NCI-H1048 (cell line): ENCODE measurements around the gene IFT20.

Experiments used
- DNase-seq: peaks from one replicate; lab custom pipeline; 2025; lab: John Stamatoyannopoulos, UW

IFT20 gene

DNA sequence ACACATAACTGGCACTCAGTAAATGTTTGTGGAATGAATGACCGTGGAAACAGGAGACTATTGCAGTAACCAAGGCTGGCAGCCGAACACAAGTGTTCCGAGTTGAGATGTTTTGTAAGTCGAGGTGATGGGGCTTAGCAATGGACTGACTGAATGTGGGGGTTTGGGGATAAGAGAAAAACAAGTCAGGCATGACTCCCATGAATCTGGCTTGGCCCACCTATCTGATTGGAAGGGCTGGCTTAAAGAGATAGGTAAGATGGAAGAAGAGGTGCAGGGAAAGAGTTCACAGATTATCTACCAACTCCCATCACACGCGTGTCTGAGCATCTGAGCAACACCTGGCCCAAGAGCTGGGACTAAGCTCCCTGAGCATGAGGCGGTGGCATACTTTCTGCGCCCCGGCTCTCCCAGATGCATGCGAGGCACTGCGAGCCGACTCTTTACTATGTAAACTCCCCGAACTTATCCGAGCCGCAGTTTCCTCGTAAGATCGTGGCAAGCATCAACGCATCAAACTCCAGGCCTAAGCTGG lies 539 bp downstream of the IFT20 start:
- DNase-seq = no peak

DNA sequence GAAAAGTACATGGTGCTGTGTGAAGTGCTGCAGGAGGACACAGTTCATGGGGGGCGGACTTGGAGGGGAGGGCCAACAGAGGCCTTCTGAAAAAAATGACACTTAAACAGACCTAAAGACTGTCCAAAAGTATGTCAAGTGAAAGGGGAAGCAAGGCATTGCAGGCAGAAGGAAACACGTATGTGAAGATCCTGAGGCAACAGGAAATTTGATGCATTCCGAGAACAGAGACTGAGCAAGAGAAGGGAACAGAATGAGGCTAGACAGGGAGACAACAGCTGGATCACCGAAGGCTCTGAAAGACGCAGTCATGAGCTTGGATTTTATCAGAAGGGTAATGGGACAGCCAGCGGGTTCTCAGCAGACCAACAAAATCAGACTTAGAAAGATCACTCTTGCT lies 1.1 kb downstream of the IFT20 start:
- no peak for DNase-seq

DNA sequence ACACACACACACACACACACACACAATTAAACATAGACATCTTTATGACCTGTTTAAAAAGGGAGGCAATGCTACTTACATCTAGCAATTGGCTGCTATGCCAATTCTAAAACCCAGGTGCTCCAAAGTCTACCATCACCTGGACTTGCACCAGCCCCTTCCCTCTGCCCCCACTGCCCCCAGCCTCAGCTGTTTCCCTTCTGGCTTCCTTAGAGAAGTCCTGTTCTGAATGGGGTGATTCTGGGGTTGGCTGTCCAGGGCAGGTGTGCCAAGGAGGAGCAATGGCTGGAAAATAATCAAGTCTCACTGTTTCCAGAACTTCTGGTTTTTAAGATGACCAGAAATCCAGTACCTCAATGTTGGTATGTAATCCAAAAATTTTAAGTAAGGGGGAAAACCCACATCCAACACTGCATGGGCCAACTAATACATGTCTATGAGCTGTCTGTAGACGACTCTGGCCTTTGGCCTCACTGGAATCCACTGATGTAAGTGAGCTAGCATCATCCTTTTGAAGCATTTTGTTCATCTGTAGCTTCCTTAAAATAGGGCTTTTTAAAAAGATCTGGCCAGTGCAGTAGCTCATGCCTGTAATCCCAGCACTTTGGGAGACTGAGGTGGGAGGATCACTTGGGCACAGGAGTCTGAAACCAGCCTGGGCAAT lies 2.1 kb downstream of the IFT20 start:
- no peak for DNase-seq

DNA sequence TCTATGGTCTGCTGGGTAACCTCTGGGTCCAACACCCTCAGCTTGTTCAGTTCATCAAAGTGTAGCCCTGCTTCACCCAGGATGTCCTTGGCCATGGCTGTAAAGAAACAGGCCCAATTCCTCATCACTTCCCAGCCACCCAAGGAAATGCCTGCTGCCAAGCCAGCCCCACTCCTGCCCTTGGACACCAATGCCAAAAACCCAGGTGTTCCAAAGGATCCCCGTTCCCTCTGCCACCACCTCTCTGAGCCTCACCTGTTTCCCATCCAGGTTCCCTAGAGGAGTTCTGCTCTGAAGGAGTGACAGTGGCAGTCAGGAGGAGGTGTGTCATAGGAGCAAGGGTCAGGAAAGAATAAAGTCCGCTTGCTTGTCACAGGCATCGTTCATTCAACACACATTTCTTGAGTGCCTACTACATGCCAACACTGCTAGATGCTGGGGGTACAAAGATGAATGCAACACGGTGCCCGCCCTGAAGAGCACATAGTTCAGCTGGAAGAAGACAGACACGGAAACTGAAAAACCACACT lies 3.3 kb downstream of the IFT20 start:
- no peak for DNase-seq

DNA sequence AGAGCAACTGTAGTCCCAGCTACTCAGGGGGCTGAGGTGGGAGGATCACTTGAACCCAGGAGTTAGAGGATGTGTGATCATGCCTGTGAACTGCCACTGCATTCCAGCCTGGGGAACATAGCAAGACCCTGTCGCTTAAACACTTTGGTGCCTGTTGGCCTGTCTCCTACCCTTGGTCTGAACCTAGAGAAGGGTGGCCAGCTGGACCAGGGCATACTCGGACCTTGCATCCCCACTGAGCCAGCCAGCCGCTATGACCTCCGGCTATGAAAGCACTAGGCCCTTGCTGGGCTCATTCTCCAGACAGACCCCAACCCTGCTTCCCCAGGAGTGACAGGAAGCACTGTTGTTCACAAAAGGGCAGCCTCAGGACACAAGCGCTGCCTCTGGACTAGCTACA lies 4.6 kb downstream of the IFT20 start:
- no peak for DNase-seq

DNA sequence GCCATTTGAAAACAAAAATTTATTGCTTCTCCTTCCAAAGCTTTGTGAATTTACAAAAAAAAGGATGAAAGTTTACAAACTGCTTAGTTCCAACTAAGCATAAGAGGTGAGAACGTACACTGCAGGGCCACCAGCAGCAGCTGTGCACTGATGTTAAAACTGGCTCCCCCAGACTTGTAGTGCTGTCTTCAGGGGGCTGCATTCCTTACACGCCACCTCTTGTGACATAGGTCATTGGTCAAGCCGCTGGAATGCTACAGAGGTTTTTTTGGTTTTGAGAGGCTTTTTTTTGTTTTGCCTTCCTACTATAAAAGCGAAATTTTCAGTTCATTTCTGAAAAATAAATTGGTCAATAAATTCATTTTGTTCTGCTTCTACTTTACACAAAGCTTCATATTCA lies 6.9 kb downstream of the IFT20 start:
- no peak for DNase-seq

DNA sequence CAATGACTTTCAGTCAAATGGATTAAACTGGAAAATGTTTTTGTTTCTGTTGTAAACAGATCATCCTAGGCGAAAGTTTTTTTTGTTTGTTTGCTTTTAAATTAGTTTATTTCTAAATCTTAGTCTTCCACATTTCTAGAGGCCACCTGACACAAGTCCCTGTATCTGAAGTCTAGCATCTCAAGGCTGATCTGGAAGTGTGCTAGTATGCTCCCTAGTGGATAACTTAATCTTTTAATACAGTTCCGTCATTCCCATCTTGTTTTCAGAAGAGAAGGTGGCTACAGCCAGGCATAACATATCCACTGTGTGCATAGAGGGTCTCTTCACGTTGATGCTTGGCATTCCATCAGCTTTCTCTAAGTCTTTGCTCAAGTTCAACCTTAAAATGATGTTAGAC lies 7.6 kb downstream of the IFT20 start:
- DNase-seq = no peak

DNA sequence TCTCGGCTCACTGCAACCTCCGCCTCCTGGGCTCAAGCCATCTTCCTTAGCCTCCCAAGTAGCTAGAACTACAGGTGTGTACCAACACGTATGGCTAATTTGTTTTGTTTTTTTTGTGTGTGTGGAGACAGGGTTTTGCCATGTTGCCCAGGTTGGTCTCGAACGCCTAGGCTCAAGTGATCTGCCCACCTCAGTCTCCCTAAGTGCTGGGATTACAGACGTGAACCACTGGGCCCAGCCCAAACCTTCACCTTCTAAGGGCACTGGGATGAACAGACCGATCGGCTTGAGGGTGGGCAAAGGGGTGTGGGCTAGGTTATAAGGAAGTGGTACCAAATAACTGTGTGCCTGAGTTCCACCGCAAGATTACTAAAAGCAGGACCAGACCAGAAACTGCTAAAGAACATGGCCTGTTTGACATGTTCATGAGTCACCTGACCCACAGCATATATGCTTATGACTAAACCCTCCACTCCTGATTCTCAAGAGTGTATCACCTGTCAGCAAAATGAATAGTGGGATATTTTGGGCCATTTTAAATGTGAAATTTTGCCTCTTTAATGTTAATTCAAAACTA lies 8.2 kb downstream of the IFT20 start:
- DNase-seq = no peak

DNA sequence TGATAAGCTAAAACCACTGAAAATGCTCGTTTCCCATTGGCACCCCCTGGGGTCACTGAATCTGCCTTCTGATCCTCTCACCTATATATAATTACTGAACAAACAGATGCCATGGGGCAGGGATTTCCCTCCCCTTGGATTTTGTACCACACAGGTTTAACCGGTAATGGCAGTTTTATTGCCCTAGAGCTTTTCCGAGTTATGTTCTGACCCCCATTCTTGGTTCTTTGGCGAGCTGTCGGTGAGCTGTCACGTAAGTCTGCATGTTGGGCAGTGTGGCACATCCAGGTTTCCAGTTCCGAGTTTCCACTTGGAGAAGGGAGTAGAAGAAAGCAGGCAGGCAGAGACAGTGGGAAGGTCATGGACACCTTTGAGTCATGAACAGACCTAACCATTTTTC lies 9.2 kb downstream of the IFT20 start:
- DNase-seq = no peak

DNA sequence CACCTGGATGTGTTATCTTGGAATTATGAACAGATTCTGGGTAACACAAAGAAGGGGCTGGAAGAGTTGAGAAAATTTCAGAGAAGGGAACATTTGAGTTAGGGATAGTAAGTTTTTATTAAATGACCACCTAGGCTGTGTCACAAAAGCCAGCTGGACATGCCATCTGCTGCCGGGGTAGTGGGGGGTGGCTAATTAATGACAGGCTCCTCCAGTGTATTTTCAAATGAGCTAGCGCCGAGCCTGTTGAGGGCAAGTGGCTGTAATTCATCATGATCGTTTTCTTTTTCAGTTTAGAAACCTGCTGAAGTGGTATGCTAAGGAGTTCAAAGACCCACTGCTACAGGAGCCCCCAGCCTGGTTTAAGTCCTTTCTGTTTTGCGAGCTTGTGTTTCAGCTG lies 10.1 kb downstream of the IFT20 start:
- DNase-seq = no peak

DNA sequence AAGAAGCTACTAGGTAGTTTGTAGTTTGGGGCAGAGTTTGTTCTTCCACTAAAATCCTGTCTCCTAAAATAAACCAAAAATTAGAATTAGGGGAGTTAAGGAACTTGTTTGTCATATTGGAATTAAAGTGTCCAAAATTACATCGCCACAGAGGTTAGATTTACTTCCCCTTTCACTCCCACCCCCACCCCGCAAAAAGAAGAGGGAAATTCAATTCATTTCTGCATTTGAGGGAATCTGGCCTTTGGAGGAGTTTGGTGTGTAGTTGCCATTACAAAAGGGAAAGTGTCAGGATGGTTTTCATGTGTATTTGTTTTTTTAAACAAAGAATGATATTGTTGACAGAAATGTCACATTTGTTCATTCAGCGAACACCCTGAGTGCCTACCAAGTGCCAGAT lies 10.5 kb downstream of the IFT20 start:
- DNase-seq = no peak

DNA sequence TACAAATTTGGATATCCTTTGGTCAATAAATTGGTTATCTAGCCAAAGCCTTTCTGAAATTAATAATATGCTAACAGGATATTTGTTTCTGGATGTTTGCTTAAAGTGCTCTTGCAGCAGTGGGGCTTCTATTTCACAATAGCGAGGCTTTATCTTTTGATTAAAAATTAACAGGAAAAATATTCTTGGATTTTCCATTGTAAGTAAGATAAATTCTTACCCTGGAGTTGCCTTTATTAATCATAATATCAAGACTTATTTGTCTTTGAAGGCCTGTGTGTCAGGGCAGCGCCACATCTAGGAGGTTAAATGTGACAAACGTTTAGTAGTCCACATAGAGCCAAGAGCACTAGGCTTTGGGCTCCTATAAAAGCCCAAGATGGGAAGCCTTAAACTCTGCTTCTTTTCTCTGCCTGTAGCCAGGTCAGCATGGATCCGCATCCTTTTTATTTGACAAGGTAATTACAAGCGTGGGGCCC lies 11.0 kb downstream of the IFT20 start:
- no peak for DNase-seq

DNA sequence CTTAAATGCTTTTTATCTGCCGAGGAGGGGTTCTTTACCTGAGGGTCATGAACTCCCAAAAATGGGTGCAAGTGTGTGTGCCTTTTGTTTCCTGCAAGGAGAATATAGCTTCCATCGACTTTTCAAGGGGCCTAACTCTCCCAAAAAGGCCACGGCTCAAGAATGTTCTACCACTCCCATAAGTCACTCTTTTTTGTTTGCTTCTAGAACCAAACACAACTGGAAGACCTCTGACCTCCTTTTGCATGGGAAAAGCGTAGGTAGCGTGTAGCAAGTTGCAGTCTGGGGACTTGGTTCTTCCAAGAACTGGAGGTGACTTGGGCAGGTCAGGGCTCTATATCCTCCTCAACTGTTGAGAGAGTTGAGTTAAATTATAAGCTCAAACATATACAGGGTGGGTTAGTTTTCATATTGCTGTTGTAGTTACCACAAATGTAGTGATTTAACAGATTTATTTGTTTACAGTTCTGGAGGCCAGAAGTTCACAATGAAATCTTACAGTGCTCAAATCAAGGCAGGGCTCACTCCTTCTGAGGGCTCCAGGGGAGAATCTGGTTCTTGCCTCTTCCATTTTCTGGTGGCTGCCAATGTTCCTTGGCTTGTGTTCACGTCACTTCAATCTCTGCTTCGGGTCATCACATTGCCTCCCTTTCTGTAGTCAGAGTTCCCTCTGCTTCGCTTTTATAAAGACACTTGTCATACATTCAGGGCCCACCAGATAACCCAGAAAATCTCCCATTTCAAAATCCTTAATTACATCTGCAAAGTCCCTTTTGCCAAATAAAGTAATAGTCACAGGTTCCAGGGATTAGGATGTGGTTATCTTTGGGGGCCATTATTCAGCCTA lies 14.8 kb downstream of the IFT20 start:
- no peak for DNase-seq

DNA sequence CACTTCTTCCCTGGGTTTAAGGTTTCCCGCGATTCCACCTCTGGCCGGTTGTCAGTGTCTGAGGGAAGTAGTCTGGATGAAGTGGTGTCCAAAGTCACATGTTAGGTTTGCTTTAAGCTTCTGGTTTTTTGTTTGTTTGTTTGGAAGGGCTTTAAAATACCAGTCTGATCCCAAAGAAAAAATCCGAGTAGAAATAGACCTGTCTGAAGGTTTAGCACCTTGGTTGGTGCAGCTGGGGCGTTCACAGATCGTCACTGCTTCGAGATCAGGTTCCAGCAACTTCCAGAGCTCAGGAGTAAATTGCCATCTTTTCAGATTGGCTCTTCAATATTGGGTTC lies 15.7 kb downstream of the IFT20 start:
- no peak for DNase-seq

DNA sequence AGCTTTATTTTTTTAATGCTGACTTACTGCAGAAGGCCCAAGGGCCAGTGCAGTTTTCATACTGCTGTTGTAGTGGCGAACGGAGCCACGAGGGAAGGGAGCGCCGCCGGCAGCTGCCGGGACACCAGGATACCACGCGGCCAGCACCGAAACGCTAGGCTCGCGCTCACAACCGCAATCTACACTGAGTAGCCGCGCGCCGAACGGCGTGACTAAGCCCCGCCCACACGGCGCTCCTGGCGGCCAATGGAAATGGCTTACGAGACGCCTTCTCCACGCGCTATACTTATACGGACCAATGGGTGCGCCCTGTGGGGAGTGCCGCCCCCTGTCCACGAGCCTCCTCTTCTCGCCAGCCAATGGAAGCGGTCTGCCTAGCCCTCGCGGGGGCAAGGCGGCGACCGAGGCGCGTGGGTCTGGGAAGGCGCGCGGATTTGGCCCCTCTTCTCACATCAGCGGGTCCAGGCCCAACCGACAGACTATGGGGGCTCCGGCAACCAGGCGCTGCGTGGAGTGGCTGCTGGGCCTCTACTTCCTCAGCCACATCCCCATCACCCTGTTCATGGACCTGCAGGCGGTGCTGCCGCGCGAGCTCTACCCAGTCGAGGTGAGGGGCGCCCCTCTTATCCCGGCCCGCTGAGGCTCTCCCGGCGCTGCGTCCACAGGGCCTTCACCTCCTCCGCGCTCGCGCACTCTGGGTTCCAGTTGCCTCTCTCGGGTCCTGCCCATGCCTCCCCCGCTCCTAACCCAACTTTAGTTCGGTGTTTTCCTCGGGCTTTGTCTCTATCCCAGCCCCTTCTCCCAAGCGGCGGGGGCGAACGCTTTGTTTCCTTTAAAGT lies 16.3 kb downstream of the IFT20 start, which contains the start of gene TMEM97:
Gene TMEM97, plus strand, starts transcription at position 442 of the 839 bp plus-strand sequence. Its CDS starts 40 bp downstream, at position 482.
- peak; percentile 90 for DNase-seq

DNA sequence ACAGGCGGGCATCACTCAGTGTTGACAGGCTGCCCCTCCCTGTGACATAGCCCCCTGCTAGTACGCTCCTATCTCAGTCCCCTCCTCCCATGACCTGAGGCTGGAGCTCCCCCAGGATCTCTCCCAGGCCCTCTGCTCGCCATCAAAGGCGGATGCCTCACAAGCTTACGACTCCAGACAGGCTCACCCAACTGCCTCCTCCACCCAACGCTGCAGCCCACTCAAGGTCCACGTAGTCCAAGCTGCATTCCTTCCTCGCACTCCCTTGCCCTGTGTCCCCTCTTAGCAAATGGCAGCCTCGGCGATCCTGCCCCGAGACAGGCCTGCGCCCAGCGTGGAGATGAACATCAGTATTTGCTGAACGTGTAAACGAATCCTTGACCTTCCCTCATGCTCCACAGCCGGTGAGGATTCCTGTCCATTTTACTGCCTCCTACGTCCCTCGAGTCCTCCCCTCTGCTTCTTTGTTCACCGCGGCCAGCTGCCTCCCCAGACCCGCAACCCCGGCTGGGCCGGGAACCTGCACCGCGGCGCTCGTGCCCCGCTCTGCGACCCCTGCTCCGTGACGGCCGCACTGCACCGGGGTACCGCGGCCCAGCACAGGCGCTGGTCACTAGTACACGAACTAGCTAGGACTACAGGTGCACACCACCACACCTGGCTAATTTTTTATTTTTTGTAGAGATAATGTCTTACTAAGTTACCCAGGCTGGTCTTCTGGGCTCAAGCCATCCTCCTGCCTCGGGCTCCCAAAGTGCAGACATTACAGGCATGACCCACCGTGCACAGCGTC lies 17.1 kb downstream of the IFT20 start:
- no peak for DNase-seq

DNA sequence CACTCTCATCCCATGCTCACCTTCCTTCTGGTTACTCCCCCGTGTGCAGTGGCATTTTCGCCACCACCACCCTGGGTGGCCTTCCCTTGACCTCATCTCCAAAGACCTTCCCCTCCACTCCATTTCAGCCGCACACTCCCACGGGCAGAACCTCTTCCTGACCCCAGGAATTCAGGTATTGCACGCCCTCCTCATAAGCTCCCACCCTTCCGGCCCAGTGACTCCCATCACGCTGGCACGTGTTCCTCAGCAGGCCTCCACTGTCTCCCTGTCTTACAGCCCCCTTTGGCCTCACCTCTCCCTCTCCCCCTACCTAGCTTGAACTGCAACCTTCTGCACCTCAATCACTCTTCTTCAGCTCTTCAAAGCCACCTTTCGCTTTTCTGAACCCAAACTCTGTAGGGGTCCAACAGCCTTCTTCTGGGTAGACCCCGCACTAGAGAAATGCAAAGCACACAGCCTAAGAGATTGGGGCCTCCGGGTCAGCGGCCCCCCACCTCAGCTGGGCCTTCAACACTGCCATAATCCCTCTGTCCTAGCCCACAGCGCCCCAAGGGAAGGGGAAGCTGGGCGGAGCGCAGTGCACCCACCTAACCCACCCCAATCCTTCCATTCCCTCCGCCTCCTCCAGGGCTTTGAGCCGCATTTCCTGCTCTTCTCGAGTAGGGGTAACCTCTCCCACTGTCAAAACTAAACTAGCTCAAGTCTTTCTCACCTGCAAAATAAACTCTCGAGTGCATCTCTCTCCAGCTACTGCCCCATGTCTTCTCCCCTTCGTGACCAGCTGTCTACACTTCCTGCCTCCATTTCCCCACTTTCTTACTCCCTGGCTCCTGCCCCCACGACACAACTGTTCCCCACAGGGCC lies 17.9 kb downstream of the IFT20 start:
- DNase-seq = no peak

DNA sequence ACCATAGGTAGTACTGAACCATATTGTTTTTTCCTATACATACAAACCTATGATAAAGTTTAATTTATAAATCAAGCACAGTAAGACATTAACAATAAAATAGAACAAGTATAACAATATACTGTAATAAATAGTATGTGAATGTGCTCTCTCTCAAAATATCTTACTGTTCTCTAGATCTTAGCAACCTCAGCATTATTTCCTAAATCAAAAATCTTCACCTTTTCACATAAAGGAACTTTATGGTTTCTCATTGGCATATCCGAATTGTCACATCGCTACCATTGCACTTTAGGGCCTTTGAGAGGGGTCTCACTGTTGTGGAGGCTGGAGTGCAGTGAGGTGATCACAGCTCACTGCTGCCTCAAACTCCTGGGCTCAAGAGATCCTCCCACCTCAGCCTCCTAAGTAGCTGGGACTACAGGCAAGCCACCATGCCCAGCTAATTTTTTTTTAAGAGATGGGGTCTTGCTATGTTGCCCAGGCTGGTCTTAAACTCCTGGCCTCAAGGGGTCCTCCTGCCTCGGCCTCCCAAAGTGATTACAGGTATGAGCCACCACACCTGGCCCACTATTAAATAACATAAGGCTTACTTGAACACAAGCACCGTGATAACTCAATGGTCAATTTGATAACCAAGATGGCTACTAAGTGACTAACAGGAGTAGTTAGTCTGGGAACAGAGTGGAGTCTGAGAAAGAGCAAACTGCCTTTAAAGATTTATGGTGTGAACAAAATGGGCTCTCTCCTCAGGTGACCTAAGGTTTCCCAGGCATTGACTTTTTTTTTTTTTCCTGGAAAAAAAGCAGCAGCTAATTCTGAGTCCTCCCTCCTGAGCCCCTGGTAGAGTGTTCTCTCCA lies 19.2 kb downstream of the IFT20 start:
- no peak for DNase-seq

DNA sequence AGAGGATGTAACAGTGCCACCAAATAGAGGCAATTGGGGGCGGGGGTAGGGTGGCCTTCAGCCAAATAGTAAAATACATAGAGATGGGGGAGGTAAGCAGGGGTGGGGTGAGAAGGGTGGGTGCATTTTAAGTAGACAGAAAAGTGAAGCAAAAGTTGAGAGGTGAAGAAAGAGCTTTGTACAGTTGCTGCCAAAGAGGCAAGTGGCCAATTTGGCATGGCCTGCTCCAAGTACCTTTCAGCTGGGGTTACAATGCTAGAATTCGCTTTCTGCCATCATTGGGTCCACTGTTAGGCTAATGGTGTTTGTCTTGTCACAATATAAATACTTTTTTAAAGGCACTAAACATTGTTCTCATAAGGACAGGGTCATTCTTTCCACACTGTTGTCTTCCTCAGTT lies 21.4 kb downstream of the IFT20 start:
- no peak for DNase-seq
